Prostate gland (tissue), 2 donors: ENCODE results near the gene SKA3.
"Not testable (repeated sequence)": the region's sequence is repeated elsewhere in the genome, so short reads cannot be mapped to it uniquely, and the experiment has no call there.

Source experiments
- CTCF ChIP-seq, 4 experiments: fragments of 200-600 bp in 2 of 4; fragments of 450-650 bp in 2 of 4; sonication (generic) in 2 of 4; IDR thresholded peaks; 1 replicate in 3 of 4; 2 replicates in 1 of 4; pipeline ENCODE4 v1.5.1; 2016 to 2019; ENCODE audit warnings: antibody characterized with exemption in 4 of 4, mild to moderate bottlenecking in 2 of 4, moderate library complexity in 2 of 4
- POLR2AphosphoS5 ChIP-seq: sonication (generic); formaldehyde crosslinking; IDR thresholded peaks from one replicate; pipeline ENCODE4 v1.6.1; 2017; ENCODE audit warnings: antibody characterized with exemption

GRCh38 chr13:21219716-21220115, 43.4 kb upstream of the SKA3 start:
- TF ChIP-seq CTCF (IDR thresholded peaks at IDR 0.05); POLR2AphosphoS5: not testable (repeated sequence)
